HG03565 (cell line): ENCODE data around the gene IL10RA.
"Not testable (repeated sequence)": the region's sequence is repeated elsewhere in the genome, so short reads cannot be mapped to it uniquely, and the experiment has no call there.

Experiments
- ATAC-seq: cut with Tn5 transposase; IDR thresholded peaks from one replicate; pipeline ENCODE4 v1.9.1; 2021; ENCODE audit warnings: mild to moderate bottlenecking, moderate library complexity; ENCODE audit not compliant: unreplicated experiment

IL10RA gene

GRCh38 chr11:117961896-117962295 lies 24.3 kb upstream of the IL10RA start:
- no peak for ATAC-seq

- no peak for ATAC-seq
Observed at GRCh38 chr11:117962826-117963225, 23.4 kb upstream of the IL10RA start.

GRCh38 chr11:117966908-117967307 lies 19.3 kb upstream of the IL10RA start:
- no peak for ATAC-seq

DNA sequence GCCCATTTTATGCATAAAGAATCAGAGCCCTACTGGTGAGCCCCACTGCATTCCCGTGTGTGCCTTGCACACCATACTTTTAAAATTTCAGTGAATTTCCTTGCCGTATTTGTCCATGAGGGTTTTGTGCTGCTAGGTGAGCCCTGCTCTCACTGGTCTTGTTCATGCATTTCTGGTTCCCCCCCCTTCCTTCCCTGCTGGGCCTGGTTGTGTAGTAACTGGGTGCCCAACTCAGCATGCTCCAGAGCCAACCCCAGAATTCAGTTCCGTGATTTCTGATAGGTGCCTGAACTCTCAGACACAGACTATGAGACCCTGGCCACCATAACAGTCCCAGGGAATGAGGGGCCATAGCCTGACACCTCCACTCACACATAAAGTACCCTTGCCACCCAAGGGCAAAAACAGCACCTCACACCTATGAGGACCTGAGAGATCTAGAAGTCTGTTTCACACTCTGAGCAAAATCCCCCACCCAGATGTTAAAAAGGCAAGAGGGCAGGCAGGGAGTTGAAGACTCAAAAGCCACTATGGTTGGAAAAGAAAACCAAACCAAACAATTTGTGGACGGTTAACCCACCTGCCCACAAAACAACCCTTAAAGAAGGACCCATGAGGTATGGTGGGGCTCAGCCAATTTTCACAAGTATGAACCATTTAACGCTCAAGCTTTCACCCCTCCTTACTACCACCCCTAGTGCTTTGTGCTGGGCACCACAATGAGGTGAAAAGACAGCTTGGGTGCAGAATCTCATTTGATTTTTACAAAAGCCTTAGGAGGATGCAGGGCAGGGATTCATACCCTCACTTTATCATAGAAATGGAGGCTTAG lies 16.8 kb upstream of the IL10RA start:
- ATAC-seq = no peak

DNA sequence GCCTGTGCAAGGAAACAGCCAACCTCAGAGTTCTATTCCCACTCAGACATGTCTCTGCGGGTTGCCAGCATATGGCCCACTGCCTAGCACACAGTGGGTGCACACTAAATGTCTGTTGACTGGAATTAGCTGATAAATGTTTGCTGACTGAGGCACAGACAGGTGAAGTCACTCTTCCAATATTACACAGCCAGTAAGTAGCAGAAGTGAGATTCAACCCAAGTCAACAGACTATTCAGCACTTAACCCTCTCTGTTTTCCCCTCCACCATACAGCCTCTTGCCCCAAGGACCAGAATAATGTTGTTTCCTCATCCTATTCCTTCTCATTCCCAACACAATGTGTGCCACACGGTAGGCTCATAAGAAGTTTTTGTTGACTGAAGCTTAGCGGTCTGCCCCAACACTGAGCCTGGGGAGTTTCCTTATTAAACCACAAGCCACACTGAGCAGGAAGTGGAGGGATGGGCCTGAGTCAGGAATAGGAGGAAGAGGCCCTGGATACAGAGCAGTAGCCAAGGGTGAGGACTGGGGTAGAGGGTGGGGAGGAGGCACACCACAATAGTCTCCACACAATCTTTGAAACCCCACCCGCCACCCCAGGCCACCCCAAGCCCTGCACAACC lies 15.7 kb upstream of the IL10RA start:
- ATAC-seq = no peak

- ATAC-seq = no peak
Observed at GRCh38 chr11:117972044-117972443, 14.2 kb upstream of the IL10RA start.

DNA sequence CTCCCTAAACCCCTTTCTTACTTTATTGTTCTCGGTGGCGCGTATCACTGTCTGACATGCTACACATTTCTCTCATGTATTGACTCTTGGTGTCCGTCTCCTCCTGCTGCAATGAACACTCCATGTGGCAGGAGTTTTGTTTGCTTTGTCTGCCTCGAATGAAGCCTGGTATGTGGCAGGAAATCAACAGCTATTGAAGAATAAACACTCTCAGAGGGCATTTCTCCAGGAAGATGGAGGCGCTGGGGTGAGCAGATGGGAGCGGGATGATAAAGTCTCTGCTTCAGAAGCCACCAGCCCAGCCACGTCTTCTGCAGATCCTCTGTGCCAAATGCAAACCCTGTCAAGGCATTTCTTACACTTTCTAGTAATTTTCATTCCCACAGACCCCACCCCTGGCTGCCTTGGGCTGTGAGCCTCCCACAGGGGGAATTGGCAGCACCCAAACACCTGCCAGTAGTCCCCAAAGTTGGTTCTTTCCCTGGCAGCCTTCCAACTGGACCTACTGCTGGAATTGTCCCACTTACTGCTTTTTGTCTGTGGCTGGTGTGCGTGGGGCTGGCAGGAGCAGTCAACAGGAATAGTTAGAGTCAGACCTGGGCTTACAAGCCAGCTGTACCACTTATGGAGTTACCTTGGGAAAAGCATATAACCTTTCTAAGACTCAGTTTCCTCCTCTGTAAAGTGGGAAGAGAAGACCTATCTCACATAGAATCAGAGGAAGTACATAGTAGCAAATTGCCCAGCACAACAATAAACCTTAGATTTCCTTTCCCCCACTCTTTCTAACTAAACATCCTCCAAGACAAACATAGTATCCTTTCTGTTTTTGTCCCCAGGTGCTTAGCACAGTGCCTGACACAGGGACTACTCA lies 13.3 kb upstream of the IL10RA start:
- no peak for ATAC-seq

- ATAC-seq = no peak
Observed at GRCh38 chr11:117973503-117973860, 12.7 kb upstream of the IL10RA start.

GRCh38 chr11:117976445-117976844 lies 9.7 kb upstream of the IL10RA start:
- ATAC-seq = no peak

DNA sequence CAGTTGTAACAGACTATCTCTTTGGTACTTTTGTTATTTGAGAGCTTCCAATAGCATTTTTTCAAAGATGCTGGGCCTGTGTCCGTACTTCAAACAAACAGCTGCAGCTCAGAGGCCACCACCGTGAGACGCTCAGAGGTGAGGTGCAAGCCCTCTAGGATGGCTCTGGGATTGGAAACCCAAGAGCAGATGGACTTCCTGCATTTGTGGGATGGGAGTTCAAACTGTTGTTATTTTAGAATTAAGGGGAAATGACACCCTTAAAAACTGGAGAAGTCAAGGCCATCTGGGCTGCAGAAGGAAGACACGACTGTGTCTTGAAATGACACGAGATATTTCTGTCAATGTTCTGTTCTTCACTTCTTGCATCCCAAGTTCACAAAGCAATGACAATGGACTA lies 9.2 kb upstream of the IL10RA start:
- no peak for ATAC-seq

DNA sequence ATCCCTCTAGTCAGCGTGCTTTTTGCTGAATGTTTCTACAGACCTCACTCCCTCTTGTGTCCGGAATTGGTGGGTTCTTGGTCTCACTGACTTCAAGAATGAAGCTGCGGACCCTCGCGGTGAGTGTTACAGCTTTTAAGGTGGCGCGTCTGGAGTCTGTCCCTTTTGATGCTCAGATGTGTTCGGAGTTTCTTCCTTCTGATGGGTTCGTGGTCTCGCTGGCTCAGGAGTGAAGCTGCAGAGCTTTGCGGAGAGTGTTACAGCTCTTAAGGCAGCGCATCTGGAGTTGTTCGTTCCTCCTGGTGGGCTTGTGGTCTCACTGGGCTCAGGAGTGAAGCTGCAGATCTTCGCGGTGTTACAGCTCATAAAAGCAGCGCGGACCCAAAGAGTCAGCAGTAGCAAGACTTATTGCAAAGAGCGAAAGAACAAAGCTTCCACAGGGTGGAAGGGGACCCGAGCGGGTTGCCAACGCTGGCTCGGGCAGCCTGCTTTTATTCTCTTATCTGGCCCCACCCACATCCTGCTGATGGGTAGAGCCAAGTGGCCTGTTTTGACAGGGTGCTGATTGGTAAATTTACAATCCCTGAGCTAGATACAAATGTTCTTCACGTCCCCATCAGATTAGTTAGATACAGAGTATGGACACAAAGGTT lies 8.5 kb upstream of the IL10RA start:
- ATAC-seq = not testable (repeated sequence)

GRCh38 chr11:117978291-117978910 lies 7.8 kb upstream of the IL10RA start:
- not testable (repeated sequence) for ATAC-seq

DNA sequence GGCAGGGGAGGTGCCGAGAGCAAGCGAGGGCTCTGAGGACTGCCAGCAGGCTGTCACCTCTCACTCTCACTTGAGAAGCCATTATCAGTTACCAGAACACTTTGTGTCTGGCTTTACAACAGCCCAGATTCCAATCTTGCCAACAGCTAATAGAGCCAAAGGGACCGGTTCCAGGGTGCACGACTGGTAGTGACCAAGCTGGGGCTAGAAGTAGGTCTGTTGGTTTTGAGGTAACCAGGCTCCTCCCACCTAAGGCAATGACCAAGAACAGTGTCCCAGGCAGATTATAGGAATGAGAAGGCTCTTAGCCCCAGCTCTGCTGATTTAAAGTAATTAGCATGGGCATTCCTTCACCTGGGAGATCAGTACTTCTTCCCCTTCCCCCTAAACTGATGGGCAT lies 7.2 kb upstream of the IL10RA start:
- ATAC-seq = no peak

GRCh38 chr11:117979481-117980211 lies 6.5 kb upstream of the IL10RA start:
- ATAC-seq = no peak

DNA sequence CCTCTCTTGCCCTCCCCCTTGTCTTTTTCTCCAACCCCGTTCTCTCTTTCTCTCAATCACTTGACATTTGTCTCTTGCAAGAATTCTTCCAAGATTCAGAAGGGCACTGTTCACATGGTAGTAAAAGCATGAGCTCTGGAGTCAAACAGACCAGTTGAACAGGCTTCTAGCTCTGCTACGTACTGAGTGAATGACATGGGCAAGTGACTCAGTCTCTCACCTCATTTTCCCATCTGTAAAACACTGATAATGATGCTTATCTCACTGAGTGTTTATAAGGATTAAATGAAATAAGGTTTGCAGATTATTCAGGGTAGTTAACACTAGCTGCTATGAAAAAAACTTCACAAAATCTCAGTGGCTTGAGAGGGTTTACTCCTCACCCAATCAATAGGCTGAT lies 5.9 kb upstream of the IL10RA start:
- no peak for ATAC-seq

- ATAC-seq = no peak
Observed at GRCh38 chr11:117980720-117981119, 5.5 kb upstream of the IL10RA start.

DNA sequence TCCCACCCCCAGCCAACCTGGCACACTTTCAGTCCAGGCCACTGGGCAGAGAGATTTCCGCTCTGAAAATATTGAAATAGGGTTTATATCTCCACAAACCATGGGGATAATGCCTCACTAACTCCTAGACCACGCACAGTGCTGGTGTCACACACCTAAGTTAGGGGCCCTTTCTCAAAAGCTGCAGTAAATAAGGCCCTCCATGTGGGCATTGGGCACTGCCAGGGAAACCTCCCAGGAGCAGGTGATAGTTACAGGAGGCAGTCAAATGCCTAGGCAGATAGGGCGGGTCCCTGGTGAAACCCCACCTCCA lies 3.1 kb upstream of the IL10RA start:
- ATAC-seq = no peak

GRCh38 chr11:117984476-117984875 lies 1.7 kb upstream of the IL10RA start:
- ATAC-seq = no peak

- no peak for ATAC-seq
Observed at GRCh38 chr11:117986981-117987574, 884 bp downstream of the IL10RA start.
